ENCODE results near the gene KNG1.

DNA sequence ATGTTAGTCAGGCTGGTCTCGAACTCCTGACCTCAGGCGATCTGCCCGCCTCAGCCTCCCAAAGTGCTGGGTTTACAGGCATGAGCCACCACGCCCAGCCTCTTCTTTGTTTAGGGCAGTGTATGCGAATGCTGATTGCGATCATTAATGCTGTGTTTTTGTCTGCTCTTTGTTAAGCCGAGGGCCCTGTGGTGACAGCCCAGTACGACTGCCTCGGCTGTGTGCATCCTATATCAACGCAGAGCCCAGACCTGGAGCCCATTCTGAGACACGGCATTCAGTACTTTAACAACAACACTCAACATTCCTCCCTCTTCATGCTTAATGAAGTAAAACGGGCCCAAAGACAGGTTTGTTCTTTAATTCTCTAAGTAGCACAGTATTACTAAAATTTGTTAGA lies 7.8 kb downstream of the KNG1 start:
- no peak for TF ChIP-seq POLR2AphosphoS5 (IDR thresholded peaks at IDR 0.05)
- TF ChIP-seq, protein P1, sequence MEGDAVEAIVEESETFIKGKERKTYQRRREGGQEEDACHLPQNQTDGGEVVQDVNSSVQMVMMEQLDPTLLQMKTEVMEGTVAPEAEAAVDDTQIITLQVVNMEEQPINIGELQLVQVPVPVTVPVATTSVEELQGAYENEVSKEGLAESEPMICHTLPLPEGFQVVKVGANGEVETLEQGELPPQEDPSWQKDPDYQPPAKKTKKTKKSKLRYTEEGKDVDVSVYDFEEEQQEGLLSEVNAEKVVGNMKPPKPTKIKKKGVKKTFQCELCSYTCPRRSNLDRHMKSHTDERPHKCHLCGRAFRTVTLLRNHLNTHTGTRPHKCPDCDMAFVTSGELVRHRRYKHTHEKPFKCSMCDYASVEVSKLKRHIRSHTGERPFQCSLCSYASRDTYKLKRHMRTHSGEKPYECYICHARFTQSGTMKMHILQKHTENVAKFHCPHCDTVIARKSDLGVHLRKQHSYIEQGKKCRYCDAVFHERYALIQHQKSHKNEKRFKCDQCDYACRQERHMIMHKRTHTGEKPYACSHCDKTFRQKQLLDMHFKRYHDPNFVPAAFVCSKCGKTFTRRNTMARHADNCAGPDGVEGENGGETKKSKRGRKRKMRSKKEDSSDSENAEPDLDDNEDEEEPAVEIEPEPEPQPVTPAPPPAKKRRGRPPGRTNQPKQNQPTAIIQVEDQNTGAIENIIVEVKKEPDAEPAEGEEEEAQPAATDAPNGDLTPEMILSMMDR (IDR thresholded peaks at IDR 0.05), result no peak
- no peak for TF ChIP-seq POLR2A (IDR thresholded peaks at IDR 0.05)
